Measurements from ENCODE around the gene MIGA1.

MIGA1 gene

GRCh38 chr1:77858725-77859124 is 79.3 kb downstream of the MIGA1 start:
- FAIRE-seq (no peak), DNase-seq (ENCODE audit: insufficient read length) (no peak)
- TF ChIP-seq POLR2A (IDR thresholded peaks at IDR 0.05; ENCODE audit: low read depth, low read length): no peak
- TF ChIP-seq TAF1 (IDR thresholded peaks at IDR 0.05; ENCODE audit: borderline replicate concordance, low read depth, low read length): no peak
- no peak for TF ChIP-seq POLR2AphosphoS5 (IDR thresholded peaks at IDR 0.05; ENCODE audit: low read depth, low read length)

GRCh38 chr1:77859248-77859647 is 79.8 kb downstream of the MIGA1 start:
- TF ChIP-seq TAF1 (IDR thresholded peaks at IDR 0.05; ENCODE audit: borderline replicate concordance, low read depth, low read length) (no peak), POLR2AphosphoS5 (IDR thresholded peaks at IDR 0.05; ENCODE audit: low read depth, low read length) (no peak), POLR2A (IDR thresholded peaks at IDR 0.05; ENCODE audit: low read depth, low read length) (no peak)
- no peak for FAIRE-seq
- DNase-seq (ENCODE audit: insufficient read length): no peak

GRCh38 chr1:77866296-77866695 is 86.8 kb downstream of the MIGA1 start:
- TF ChIP-seq POLR2AphosphoS5 (IDR thresholded peaks at IDR 0.05; ENCODE audit: low read depth, low read length) (no peak), TAF1 (IDR thresholded peaks at IDR 0.05; ENCODE audit: borderline replicate concordance, low read depth, low read length) (no peak), POLR2A (IDR thresholded peaks at IDR 0.05; ENCODE audit: low read depth, low read length) (no peak)
- no peak for FAIRE-seq
- DNase-seq (ENCODE audit: insufficient read length): no peak

- FAIRE-seq: no peak
- TF ChIP-seq POLR2A (IDR thresholded peaks at IDR 0.05; ENCODE audit: low read depth, low read length): no peak
- TF ChIP-seq POLR2AphosphoS5 (IDR thresholded peaks at IDR 0.05; ENCODE audit: low read depth, low read length): no peak
- no peak for TF ChIP-seq TAF1 (IDR thresholded peaks at IDR 0.05; ENCODE audit: borderline replicate concordance, low read depth, low read length)
- no peak for DNase-seq (ENCODE audit: insufficient read length)
These were observed 93.2 kb downstream of the MIGA1 start for GRCh38 chr1:77872645-77873044.

- DNase-seq (ENCODE audit: insufficient read length) (no peak), FAIRE-seq (no peak)
- no peak for TF ChIP-seq POLR2AphosphoS5 (IDR thresholded peaks at IDR 0.05; ENCODE audit: low read depth, low read length)
These were observed 94.0 kb downstream of the MIGA1 start for GRCh38 chr1:77873461-77873860.

- DNase-seq (ENCODE audit: insufficient read length) (no peak), FAIRE-seq (no peak)
- TF ChIP-seq POLR2AphosphoS5 (IDR thresholded peaks at IDR 0.05; ENCODE audit: low read depth, low read length) (no peak), POLR2A (IDR thresholded peaks at IDR 0.05; ENCODE audit: low read depth, low read length) (no peak), TAF1 (IDR thresholded peaks at IDR 0.05; ENCODE audit: borderline replicate concordance, low read depth, low read length) (no peak)
These were observed 95.5 kb downstream of the MIGA1 start for GRCh38 chr1:77874804-77875445.

GRCh38 chr1:77876884-77877283 is 97.4 kb downstream of the MIGA1 start:
- FAIRE-seq (no peak), DNase-seq (ENCODE audit: insufficient read length) (no peak)
- TF ChIP-seq POLR2AphosphoS5 (IDR thresholded peaks at IDR 0.05; ENCODE audit: low read depth, low read length): no peak
- no peak for TF ChIP-seq POLR2A (IDR thresholded peaks at IDR 0.05; ENCODE audit: low read depth, low read length)
- no peak for TF ChIP-seq TAF1 (IDR thresholded peaks at IDR 0.05; ENCODE audit: borderline replicate concordance, low read depth, low read length)

- no peak for TF ChIP-seq POLR2A (IDR thresholded peaks at IDR 0.05; ENCODE audit: low read depth, low read length)
- TF ChIP-seq POLR2AphosphoS5 (IDR thresholded peaks at IDR 0.05; ENCODE audit: low read depth, low read length): no peak
- TF ChIP-seq TAF1 (IDR thresholded peaks at IDR 0.05; ENCODE audit: borderline replicate concordance, low read depth, low read length): no peak
- no peak for FAIRE-seq
- no peak for DNase-seq (ENCODE audit: insufficient read length)
These were observed 101.6 kb downstream of the MIGA1 start for GRCh38 chr1:77881061-77881460.

- no peak for TF ChIP-seq TAF1 (IDR thresholded peaks at IDR 0.05; ENCODE audit: borderline replicate concordance, low read depth, low read length)
- TF ChIP-seq POLR2A (IDR thresholded peaks at IDR 0.05; ENCODE audit: low read depth, low read length): no peak
- no peak for TF ChIP-seq POLR2AphosphoS5 (IDR thresholded peaks at IDR 0.05; ENCODE audit: low read depth, low read length)
- DNase-seq (ENCODE audit: insufficient read length) (no peak), FAIRE-seq (no peak)
These were observed 103.0 kb downstream of the MIGA1 start for GRCh38 chr1:77882411-77882810.

- no peak for TF ChIP-seq POLR2AphosphoS5 (IDR thresholded peaks at IDR 0.05; ENCODE audit: low read depth, low read length)
- TF ChIP-seq POLR2A (IDR thresholded peaks at IDR 0.05; ENCODE audit: low read depth, low read length): no peak
- TF ChIP-seq TAF1 (IDR thresholded peaks at IDR 0.05; ENCODE audit: borderline replicate concordance, low read depth, low read length): no peak
- FAIRE-seq (no peak), DNase-seq (ENCODE audit: insufficient read length) (peak; percentile 36)
These were observed 108.8 kb downstream of the MIGA1 start, which contains the start of gene NEXN for GRCh38 chr1:77888081-77888780. NEXN (plus strand) TSS chr1:77888624; CDS start chr1:77916107, 27,483 bp downstream.

GRCh38 chr1:77888781-77889642 is 109.6 kb downstream of the MIGA1 start:
- TF ChIP-seq POLR2A (IDR thresholded peaks at IDR 0.05; ENCODE audit: low read depth, low read length) (no peak), POLR2AphosphoS5 (IDR thresholded peaks at IDR 0.05; ENCODE audit: low read depth, low read length) (no peak), TAF1 (IDR thresholded peaks at IDR 0.05; ENCODE audit: borderline replicate concordance, low read depth, low read length) (no peak)
- FAIRE-seq (peak; percentile 54), DNase-seq (ENCODE audit: insufficient read length) (no peak)
